Uterus (tissue), 2 donors: ENCODE measurements around the gene CDK5RAP3.

ENCODE experiments used
- POLR2A ChIP-seq, 2 donors: fragments of 450-650 bp; IDR thresholded peaks; one replicate each; pipeline ENCODE4 v1.6.1; 2016; ENCODE audit warnings: antibody characterized with exemption in 2 of 2, mild to moderate bottlenecking in 1 of 2, moderate library complexity in 1 of 2
- TF ChIP-seq, protein P1 (sequence below), 4 experiments: fragments of 200-600 bp in 2 of 4; fragments of 450-650 bp in 2 of 4; sonication (generic) in 2 of 4; IDR thresholded peaks; one replicate each; pipeline ENCODE4 v1.5.1; 2016 to 2019; ENCODE audit warnings: antibody characterized with exemption in 4 of 4, mild to moderate bottlenecking in 2 of 4, moderate library complexity in 1 of 4

DNA sequence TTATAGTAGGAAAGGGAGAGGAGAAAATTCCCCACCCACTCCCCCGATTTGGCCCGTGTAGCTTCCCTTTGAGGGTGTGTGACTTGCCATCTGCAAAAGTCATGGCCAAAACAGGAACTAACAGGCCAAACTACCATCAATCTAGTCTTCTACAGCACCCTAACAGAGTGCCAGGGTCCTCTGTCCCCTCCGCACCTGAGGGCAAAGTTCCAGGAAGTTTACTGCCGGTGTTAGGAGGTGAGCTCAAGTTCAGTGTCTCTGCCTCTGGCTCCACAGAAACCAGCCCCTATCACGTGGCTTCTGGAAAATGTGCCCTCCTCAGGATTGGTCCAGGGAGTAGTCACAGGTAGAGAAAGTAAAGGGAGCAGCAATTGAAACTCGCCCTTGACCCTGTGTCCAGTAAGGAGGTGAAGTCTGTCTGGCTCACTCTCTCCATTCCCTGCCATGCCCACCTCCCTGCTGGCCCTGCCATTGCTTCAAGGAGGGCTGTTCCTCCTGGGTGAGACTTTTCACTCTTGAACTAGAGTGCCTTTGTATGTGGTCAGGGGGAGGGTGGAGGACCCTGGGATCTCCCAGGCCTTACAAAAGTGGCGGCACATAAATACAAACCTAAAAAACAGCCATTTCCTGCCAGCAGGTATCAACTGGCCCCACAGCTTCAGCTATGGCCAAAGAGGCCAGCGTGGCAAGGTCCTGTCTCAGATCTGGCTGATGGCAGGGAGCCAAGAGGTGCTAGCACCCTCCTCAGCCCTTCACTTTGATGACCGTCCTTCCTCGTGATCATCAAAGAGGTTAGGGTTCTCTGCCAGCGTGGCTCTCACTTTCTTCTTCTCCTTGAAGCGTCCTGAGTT lies 18.5 kb upstream of the CDK5RAP3 start:
- TF ChIP-seq, protein P1, sequence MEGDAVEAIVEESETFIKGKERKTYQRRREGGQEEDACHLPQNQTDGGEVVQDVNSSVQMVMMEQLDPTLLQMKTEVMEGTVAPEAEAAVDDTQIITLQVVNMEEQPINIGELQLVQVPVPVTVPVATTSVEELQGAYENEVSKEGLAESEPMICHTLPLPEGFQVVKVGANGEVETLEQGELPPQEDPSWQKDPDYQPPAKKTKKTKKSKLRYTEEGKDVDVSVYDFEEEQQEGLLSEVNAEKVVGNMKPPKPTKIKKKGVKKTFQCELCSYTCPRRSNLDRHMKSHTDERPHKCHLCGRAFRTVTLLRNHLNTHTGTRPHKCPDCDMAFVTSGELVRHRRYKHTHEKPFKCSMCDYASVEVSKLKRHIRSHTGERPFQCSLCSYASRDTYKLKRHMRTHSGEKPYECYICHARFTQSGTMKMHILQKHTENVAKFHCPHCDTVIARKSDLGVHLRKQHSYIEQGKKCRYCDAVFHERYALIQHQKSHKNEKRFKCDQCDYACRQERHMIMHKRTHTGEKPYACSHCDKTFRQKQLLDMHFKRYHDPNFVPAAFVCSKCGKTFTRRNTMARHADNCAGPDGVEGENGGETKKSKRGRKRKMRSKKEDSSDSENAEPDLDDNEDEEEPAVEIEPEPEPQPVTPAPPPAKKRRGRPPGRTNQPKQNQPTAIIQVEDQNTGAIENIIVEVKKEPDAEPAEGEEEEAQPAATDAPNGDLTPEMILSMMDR (IDR thresholded peaks at IDR 0.05), result no peak
- TF ChIP-seq POLR2A (IDR thresholded peaks at IDR 0.05), result no peak
